ENCODE data around the gene PDE4DIP.
"Not testable (repeated sequence)": the region's sequence is repeated elsewhere in the genome, so short reads cannot be mapped to it uniquely, and the experiment has no call there.

GRCh38 chr1:149018577-149018976, 174.3 kb downstream of the PDE4DIP start:
- not testable (repeated sequence) for TF ChIP-seq CTCF (conservative IDR thresholded peaks at IDR 0.05; ENCODE audit: low read depth in 2 of 2); CREB1 (CRISPR knock-in tag; IDR thresholded peaks at IDR 0.05; ENCODE audit: low read depth); EZH2 (IDR thresholded peaks at IDR 0.05; ENCODE audit: low read depth, unreplicated experiment); POLR2AphosphoS5 (IDR thresholded peaks at IDR 0.05; ENCODE audit: low read depth); NANOG (IDR thresholded peaks at IDR 0.05; ENCODE audit: borderline replicate concordance); JUNB (IDR thresholded peaks at IDR 0.05; ENCODE audit: unreplicated experiment)
